Endothelial cell of umbilical vein (primary cell): ENCODE results near the gene HCFC1. TPM values are rescaled to one million over a fixed set of nuclear protein-coding genes. Genes with fewer than 3 reads are reported as not detected.

ENCODE experiments used
- BruUV-seq: library from RNA; stranded (reverse); fragments of 400-500 nt; replicated peaks from 2 replicates; lab custom pipeline; 2021; lab: Mats Ljungman, UMichigan
- CTCF ChIA-PET: fragments of 300-600, 350-600 bp; sonication (Branson Sonifier 250); formaldehyde crosslinking; loops from one replicate; lab custom pipeline; 2021; ENCODE audit warnings: antibody characterized with exemption, inconsistent platforms; lab: Charles Lee
- POLR2A ChIA-PET: fragments of 300-600, 350-600 bp; sonication (Branson Sonifier 250); formaldehyde crosslinking; loops from one replicate; lab custom pipeline; 2021; ENCODE audit warnings: antibody characterized with exemption, inconsistent platforms; lab: Charles Lee
- DNase-seq: peaks from one replicate; pipeline ENCODE4 v3.0.0-alpha.2; 2011; ENCODE audit warnings: low read depth, low spot score
- FAIRE-seq: peaks from 2 replicates; lab custom pipeline; 2011; peaks lifted over from hg19 to GRCh38; lab: Jason Lieb, UNC
- H2AFZ ChIP-seq: 2 replicates; pipeline ENCODE4 v1.6.0; 2012; ENCODE audit warnings: low read depth, low read length, control low read depth, inconsistent platforms
- H3K27ac ChIP-seq: 2 replicates; pipeline ENCODE4 v1.5.1; 2011; ENCODE audit warnings: low read depth, mild to moderate bottlenecking, control low read depth, low read length, moderate library complexity; ENCODE audit not compliant: insufficient read depth
- H3K27me3 ChIP-seq, 2 experiments: 2 replicates each; pipeline versions ENCODE4 v1.6.0 to v1.6.1; 2011; ENCODE audit warnings: low read length in 2 of 2, mixed read lengths in 1 of 2; ENCODE audit not compliant: control insufficient read depth in 2 of 2, insufficient read depth in 2 of 2
- H3K36me3 ChIP-seq, 2 experiments: 2 replicates in 1 of 2; 3 replicates in 1 of 2; pipeline ENCODE4 v1.5.1; 2011; ENCODE audit warnings: low read length in 2 of 2, mild to moderate bottlenecking in 1 of 2, moderate library complexity in 1 of 2; ENCODE audit not compliant: control insufficient read depth in 2 of 2, insufficient read depth in 2 of 2; ENCODE audit errors: extremely low read depth in 1 of 2
- H3K4me1 ChIP-seq: 3 replicates; pipeline ENCODE4 v1.5.1; 2011; ENCODE audit warnings: mild to moderate bottlenecking, low read length; ENCODE audit not compliant: control insufficient read depth, insufficient read depth; ENCODE audit errors: extremely low read depth
- H3K4me2 ChIP-seq: 2 replicates; pipeline ENCODE4 v1.6.1; 2011; ENCODE audit warnings: low read length, control low read depth, mixed read lengths; ENCODE audit not compliant: insufficient read depth
- H3K4me3 ChIP-seq, 3 experiments: fragments of 200-600 bp in 1 of 3; sonication (generic), shearing (Covaris generic) in 1 of 3; replicated peaks in 1 of 3; 2 replicates each; pipeline ENCODE4 v1.5.1; 2011 to 2016; ENCODE audit warnings: control low read depth in 3 of 3, low read length in 3 of 3, mild to moderate bottlenecking in 2 of 3, inconsistent platforms in 1 of 3, low read depth in 1 of 3, moderate library complexity in 1 of 3; ENCODE audit not compliant: insufficient read depth in 1 of 3
- H3K79me2 ChIP-seq: 2 replicates; pipeline ENCODE4 v1.6.0; 2012; ENCODE audit warnings: low read length, inconsistent platforms; ENCODE audit not compliant: control insufficient read depth, insufficient read depth
- H3K9ac ChIP-seq: replicated peaks from 2 replicates; pipeline ENCODE3; 2011; ENCODE audit warnings: low read length, control low read depth; ENCODE audit not compliant: insufficient read depth; ENCODE audit errors: extremely low read depth
- H3K9me1 ChIP-seq: replicated peaks from 3 replicates; pipeline ENCODE4 v1.6.0; 2011; ENCODE audit warnings: mild to moderate bottlenecking, low read length; ENCODE audit not compliant: control insufficient read depth, insufficient read depth; ENCODE audit errors: extremely low read depth
- H3K9me3 ChIP-seq: replicated peaks from 2 replicates; pipeline ENCODE4 v1.5.1; 2012; ENCODE audit warnings: low read length, inconsistent platforms; ENCODE audit not compliant: control insufficient read depth, insufficient read depth
- H4K20me1 ChIP-seq: replicated peaks from 2 replicates; pipeline ENCODE3; 2011; ENCODE audit warnings: mild to moderate bottlenecking, low read length; ENCODE audit not compliant: control insufficient read depth, insufficient read depth; ENCODE audit errors: extremely low read depth
- EZH2 ChIP-seq: IDR thresholded peaks from 2 replicates; pipeline ENCODE4 v1.6.1; 2012; ENCODE audit warnings: borderline replicate concordance, low read depth, mild to moderate bottlenecking, moderate library complexity, low read length, inconsistent platforms; ENCODE audit not compliant: severe bottlenecking
- FOS ChIP-seq: IDR thresholded peaks from 2 replicates; pipeline ENCODE4 v1.6.1; 2011; ENCODE audit warnings: mild to moderate bottlenecking, low read length, moderate library complexity, borderline replicate concordance; ENCODE audit not compliant: insufficient read depth
- GATA2 ChIP-seq: IDR thresholded peaks from 2 replicates; pipeline ENCODE4 v1.7.0; 2011; ENCODE audit warnings: low read depth, mild to moderate bottlenecking, moderate library complexity, mixed read lengths, low read length; ENCODE audit not compliant: insufficient read length, insufficient read depth
- JUN ChIP-seq: IDR thresholded peaks from 2 replicates; pipeline ENCODE4 v1.6.1; 2011; ENCODE audit warnings: borderline replicate concordance, low read depth; ENCODE audit not compliant: insufficient read length, insufficient read depth
- MYC ChIP-seq: IDR thresholded peaks from one replicate; pipeline ENCODE4 v1.6.1; 2011; ENCODE audit warnings: mild to moderate bottlenecking, low read depth, low read length
- POLR2A ChIP-seq: IDR thresholded peaks from 2 replicates; pipeline ENCODE4 v1.6.1; 2012; ENCODE audit warnings: low read depth, mild to moderate bottlenecking, control low read depth, low read length
- POLR2AphosphoS5 ChIP-seq: IDR thresholded peaks from 2 replicates; pipeline ENCODE4 v1.6.1; 2012; ENCODE audit warnings: low read depth, mild to moderate bottlenecking, control low read depth, low read length, moderate library complexity; ENCODE audit not compliant: insufficient read depth
- dilution Hi-C: fragments of 300-500 bp; cut with MboI; formaldehyde crosslinking; loops from one replicate; pipeline ENCODE4 v1.15.0; 2019; ENCODE audit warnings: low sequenced_read_pairs; ENCODE audit not compliant: extremely low pct_ligation_motif_present
- intact Hi-C: fragments of 100-400 bp; cut with micrococcal nuclease; formaldehyde crosslinking; loops from one replicate; pipeline ENCODE4 v1.10.0; 2022
- polyA plus RNA-seq, 4 experiments: library from polyadenylated mRNA; depleted of rRNA in 3 of 4; stranded (reverse) in 3 of 4; unstranded in 1 of 4; fragments of >200 nt; gene quantifications; 2 replicates each; pipeline versions ENCODE4 v1.2.1 to v1.2.3, GENCODE V29; 2011 to 2012; ENCODE audit warnings: missing spikeins in 1 of 4
- total RNA-seq: library from RNA; stranded (reverse); gene quantifications from 2 replicates; pipeline ENCODE4 v1.2.3, GENCODE V29; 2021
- TF ChIP-seq, protein P1 (sequence below): IDR thresholded peaks from 2 replicates; pipeline ENCODE4 v1.6.1; 2011; ENCODE audit not compliant: insufficient read depth, insufficient read length
- TF ChIP-seq, protein P2 (sequence below), 2 donors: IDR thresholded peaks; 1 replicate in 1 of 2; 2 replicates in 1 of 2; pipeline ENCODE4 v1.5.1; 2011; ENCODE audit warnings: low read length in 2 of 2, mild to moderate bottlenecking in 2 of 2, moderate library complexity in 2 of 2, control low read depth in 1 of 2, inconsistent platforms in 1 of 2, low read depth in 1 of 2; ENCODE audit not compliant: insufficient read depth in 1 of 2; ENCODE audit errors: extremely low read depth in 1 of 2

Gene HCFC1
- total and polyA plus RNA-seq, 2 donors (not counting 3 experiments of a cell fraction or from before 2014, with no cell fraction given) = 15.9 to 85.9 TPM

DNA sequence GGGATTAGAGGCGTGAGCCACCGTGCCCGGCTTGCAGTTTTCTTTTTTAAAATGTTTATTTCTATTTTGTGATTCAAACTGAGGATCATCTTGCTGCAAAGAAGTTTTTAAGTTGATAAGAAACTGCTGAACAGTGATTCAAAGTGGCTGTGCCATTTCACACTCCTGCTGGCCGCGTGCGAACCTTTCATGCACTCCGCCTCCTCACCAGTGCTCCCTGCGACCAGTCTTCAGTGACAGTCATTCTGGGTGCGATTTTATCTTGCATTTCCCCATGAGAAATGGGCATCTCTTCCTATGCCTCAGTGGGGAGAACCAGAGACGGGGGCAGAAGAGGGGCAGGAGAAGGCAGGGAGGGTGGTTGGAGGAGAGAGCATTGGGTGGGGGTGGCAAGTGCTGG, 22.4 kb upstream of the HCFC1 start:
- BruUV-seq = no TSS peak
- H3K36me3 ChIP-seq = no peaks in the 10 kb centered on the region
- no peaks in the 10 kb centered on the region for H3K4me1 ChIP-seq
- dilution Hi-C loops (no loop called here), intact Hi-C loops (no loop called here)
- H3K27ac ChIP-seq = no peak overlapping the region
- ChIA-PET POLR2A (no interaction called here), CTCF (no interaction called here)
- H3K4me3 ChIP-seq = no peak overlapping the region
- no peaks in the 10 kb centered on the region for H3K9me1 ChIP-seq
- no peak overlapping the region for H3K9ac ChIP-seq
- H3K9me3 ChIP-seq = no peaks in the 10 kb centered on the region
- no peak overlapping the region for H2AFZ ChIP-seq
- FAIRE-seq (no peak), DNase-seq (no peak)
- H3K79me2 ChIP-seq = no peaks in the 10 kb centered on the region
- H3K4me2 ChIP-seq = no peak overlapping the region
- TF ChIP-seq POLR2A (no peak), MYC (no peak), GATA2 (no peak), POLR2AphosphoS5 (no peak)
- no peaks in the 10 kb centered on the region for H3K27me3 ChIP-seq
- no peaks in the 10 kb centered on the region for H4K20me1 ChIP-seq

DNA sequence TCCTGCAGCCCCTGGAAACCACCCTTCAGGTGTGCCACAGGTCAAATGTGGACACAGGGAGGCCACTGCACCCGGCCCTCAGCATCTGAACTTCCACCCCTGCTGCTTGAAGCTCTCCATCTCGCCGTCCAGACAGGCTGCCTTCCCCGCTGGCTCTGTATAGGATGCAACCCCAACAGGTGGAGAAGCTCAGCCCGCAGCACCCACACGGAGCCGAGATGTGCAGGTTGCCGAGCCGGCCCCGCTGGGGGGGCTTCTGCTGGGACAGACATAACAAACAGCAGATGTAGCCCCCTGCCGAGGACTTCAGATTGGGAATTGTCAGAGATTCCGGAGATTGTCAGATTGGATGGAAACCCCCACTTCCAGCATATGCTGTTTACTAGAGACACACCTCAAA, 21.5 kb upstream of the HCFC1 start:
- intact Hi-C loops = no loop called here
- TF ChIP-seq, protein P1, sequence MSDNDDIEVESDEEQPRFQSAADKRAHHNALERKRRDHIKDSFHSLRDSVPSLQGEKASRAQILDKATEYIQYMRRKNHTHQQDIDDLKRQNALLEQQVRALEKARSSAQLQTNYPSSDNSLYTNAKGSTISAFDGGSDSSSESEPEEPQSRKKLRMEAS = no peak
- TF ChIP-seq EZH2 = no peak
- TF ChIP-seq, protein P2, sequence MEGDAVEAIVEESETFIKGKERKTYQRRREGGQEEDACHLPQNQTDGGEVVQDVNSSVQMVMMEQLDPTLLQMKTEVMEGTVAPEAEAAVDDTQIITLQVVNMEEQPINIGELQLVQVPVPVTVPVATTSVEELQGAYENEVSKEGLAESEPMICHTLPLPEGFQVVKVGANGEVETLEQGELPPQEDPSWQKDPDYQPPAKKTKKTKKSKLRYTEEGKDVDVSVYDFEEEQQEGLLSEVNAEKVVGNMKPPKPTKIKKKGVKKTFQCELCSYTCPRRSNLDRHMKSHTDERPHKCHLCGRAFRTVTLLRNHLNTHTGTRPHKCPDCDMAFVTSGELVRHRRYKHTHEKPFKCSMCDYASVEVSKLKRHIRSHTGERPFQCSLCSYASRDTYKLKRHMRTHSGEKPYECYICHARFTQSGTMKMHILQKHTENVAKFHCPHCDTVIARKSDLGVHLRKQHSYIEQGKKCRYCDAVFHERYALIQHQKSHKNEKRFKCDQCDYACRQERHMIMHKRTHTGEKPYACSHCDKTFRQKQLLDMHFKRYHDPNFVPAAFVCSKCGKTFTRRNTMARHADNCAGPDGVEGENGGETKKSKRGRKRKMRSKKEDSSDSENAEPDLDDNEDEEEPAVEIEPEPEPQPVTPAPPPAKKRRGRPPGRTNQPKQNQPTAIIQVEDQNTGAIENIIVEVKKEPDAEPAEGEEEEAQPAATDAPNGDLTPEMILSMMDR (IDR thresholded peaks at IDR 0.05; ENCODE audit: extremely low read depth in 1 of 2, insufficient read depth in 1 of 2, low read depth in 1 of 2, low read length in 2 of 2) = no peak
- TF ChIP-seq POLR2A = no peak
- TF ChIP-seq MYC = no peak
- TF ChIP-seq FOS = no peak
- no peak for TF ChIP-seq GATA2
- no peak for TF ChIP-seq POLR2AphosphoS5
- TF ChIP-seq JUN = no peak
- Histone ChIP-seq H3K4me2 (no peak overlapping the region), H4K20me1 (no peaks in the 10 kb centered on the region), H3K79me2 (no peaks in the 10 kb centered on the region), H3K4me1 (no peaks in the 10 kb centered on the region), H3K9me1 (no peaks in the 10 kb centered on the region), H3K27me3 (no peaks in the 10 kb centered on the region), H3K9me3 (no peaks in the 10 kb centered on the region), H3K9ac (no peak overlapping the region), H3K27ac (no peak overlapping the region), H3K36me3 (no peaks in the 10 kb centered on the region), H3K4me3 (no peak overlapping the region), H2AFZ (no peak overlapping the region)
- FAIRE-seq (no peak), DNase-seq (no peak)
- dilution Hi-C loops = no loop called here
- no TSS peak for BruUV-seq
- POLR2A ChIA-PET = no interaction called here
- CTCF ChIA-PET = no interaction called here
